22Rv1 (cell line): Measurements from ENCODE around the gene SH3BP2.

ENCODE experiments used
- CTCF ChIP-seq: fragments of 450-650 bp; IDR thresholded peaks from 2 replicates; pipeline ENCODE4 v1.5.1; 2017; ENCODE audit warnings: mild to moderate bottlenecking
- ZFX ChIP-seq: fragments of 450-650 bp; IDR thresholded peaks from 2 replicates; pipeline ENCODE4 v1.6.1; 2017; ENCODE audit warnings: antibody characterized with exemption, borderline replicate concordance

- no peak for TF ChIP-seq CTCF
- no peak for TF ChIP-seq ZFX
Measured at GRCh38 chr4:2823671-2824328, 30.9 kb downstream of the SH3BP2 start.
